GM20431 (cell line): ENCODE data around the gene HELZ.
"Not testable (repeated sequence)": the region's sequence is repeated elsewhere in the genome, so short reads cannot be mapped to it uniquely, and the experiment has no call there.

ENCODE experiments used
- in situ Hi-C: fragments of 300-500 bp; cut with MseI, MboI; formaldehyde crosslinking; loops from one replicate; pipeline ENCODE4 v1.15.0; 2020; ENCODE audit warnings: low sequenced_read_pairs; ENCODE audit not compliant: unreplicated experiment

The HELZ gene

DNA sequence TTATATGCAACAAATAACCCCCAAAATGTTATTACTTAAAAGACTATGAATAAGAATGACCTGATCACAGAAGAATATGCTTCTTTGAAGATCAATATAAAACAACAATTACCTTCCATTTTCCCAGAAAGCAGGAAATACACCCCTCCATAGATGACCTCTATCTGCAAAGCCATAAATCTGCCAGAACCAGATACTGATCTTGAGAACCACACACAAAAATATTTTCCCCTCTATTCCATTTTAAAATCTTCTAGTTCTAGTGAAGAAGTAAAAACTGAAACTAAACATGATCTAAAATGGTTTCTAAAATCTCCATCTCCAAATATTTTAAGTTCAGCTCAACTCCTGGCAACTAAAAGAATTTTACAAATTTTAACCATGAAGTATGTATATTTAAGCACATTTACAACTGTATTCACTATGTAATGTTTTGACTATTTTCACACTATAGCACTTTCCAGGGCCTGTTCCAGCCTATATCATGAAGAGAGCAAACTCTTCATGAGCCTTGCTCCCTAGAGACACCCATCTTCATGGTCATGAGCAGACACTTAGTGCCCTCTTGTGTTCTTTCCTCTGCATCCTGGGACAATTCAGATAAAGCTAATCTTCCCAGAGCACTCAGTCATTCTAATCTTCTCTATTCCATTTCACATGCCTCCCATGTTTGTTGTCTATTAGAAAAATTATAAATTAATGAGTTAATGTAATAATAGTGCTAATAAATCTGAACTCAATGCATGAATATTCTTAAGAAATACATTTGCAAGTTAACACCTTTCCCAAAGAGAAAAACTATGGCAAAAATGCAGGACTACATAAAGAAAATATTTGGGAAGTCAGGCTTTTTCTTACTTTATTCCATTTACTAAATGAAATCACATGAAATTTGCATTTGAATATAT lies 87.0 kb downstream of the HELZ start:
- in situ Hi-C loops = no loop called here

DNA sequence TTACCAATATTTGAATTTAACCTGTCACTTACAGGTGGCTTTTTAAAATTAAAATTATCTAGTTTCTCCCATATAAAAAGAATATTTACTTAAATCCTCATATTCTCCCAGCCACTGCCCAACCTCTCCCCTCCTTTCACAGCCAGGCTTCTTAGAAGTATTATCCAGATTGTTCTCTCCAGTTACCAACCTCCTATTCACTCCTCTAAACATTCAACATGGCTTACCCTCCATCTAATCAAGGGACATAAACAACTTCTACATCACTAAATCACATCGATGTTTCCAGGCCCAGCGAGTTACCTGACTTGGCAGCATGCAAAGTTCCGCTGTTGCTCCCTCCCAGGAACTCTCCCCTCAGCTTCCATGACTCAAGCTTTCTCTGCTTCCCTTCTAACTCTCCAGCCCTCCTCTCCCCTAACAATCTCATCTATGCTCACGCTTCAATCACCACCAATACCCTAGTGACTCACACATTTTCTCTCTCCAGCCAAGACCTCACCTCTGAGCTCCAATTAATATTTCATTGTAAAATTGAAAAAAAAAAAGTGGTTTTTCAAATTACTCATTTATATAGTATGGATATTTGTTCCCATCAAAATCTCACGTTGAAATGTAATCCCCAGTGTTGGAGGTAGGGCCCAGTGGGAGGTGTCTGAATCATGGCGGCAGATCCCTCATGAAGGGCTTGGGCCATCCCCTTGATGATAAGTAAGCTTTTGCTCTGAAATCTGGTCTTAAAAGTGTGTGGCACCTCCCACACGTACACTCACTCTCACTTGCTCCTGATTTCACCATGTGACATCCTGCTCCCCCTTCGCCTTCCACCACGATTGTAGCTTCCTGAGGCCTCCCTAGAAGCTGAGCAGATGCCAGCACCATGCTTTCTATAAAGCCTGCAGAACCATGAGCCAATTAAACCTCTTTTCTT lies 88.5 kb downstream of the HELZ start:
- in situ Hi-C loops = no loop called here

DNA sequence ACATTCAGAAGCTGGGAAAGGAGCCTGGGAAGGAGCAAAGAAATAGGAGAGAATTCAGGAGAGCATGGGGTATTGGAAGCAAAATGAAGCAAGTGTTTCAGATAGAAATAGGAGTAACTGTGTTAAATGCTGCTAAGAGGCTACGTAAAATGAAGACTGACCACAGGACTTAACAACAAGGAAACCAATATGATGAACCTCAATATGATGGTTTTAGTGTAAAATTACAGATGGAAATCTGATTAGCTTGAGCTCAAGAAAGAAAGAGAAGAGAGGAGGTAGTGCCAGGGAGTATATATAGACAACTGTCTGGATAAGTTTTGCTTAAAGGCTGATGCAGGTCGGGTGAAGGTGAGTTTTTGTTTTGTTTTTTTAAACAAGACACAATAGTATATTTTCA lies 92.2 kb downstream of the HELZ start:
- in situ Hi-C loops = no loop called here

DNA sequence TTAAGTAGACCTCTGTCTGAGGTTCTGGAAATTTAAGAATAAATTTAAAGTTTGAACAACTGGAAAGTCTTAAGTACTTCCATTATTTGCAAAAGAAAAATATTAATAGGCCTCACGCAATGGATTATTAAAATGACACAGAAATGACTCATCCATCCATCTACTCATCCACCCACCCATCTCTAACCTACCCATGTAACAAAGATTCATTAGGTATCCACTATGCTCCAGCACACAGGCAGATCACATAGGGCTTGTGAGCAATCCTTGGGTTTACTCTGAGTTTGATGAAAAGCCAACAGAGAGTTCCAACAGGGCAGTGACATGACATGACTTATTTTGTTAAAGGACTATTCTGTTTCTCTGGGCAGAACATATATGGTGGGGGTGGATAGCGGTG lies 93.3 kb downstream of the HELZ start:
- in situ Hi-C loops = no loop called here

DNA sequence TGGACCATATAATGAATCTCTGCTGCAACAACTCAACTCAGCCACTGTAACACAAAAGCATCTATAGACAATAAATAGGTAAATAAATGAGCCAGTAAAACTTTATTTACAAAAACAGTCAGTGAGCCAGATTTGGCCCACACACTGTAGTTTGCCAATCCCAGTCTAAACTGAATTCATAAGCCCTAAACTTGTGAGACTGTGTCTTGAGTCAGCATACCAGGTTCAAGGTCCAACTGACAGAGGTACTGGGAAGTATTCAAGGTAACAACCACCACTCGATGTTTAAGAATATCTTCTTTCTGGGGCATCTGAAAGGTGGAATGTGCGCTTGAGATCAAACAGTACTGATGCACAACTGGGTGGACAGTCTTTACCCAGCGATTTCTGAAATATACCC lies 94.2 kb downstream of the HELZ start:
- in situ Hi-C loops = no loop called here

DNA sequence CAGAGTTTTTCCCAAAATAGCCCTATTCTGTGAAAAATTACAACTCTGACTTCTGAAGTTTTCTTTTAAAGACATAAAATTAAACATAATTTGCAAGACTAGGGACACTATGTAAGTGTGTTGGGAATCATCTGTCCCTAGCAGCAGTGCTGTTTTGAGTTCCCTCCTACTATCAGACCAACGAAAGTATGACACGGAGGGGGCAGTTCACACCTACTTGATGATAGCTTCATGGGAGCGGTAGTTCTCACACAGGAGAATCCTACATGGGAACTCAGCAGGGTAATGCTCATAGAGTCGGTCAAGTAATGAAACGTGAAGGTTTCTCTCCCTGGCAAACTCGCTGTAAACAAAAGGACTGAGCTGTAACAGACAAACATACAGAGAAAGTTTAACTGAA lies 96.6 kb downstream of the HELZ start:
- in situ Hi-C loops = no loop called here

DNA sequence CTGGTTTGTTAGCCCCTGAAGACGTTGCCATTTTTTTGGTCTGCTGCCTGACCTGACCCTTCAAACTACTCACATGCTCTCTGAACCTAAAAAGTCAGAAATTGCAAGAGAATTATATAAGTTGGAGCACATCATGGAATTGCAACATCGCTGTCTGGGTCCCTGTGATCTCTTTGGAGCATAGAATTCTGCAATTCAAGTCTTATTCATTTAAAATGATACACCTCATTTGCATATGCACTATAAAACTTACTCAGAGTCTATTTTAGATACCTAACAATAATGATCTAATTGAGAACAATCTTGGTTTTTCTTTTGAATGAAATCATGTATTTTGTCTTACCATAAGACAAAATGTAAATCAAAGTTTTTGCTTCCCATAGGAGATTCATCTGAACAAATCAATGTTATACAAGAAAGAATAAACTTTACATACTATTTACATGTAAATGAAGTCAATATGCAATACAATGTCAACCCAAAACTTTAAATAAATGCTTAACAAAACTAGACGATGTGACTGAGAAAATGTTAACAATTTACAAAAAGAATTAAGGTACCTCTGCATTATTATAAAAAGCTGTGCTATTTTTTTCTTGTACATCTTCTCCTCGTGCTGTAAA lies 99.7 kb downstream of the HELZ start:
- in situ Hi-C loops = no loop called here

DNA sequence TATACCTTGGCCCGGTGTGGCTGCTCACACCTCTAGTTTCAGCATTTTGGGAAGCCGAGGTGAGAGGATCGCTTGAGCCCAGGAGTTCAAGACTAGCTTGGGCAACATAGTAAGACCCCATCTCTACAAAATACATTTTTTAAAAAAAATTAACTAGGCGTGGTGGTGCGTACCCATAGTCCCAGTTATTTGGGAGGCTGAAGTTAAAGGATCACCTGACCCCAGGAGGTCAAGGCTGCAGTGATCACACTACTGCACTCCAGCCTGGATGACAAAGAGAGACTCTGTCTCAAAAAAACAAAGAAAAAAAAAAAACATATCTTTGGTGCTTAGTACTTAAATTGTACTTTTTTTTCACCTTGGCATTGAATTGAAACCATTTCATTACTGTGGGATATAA lies 101.7 kb downstream of the HELZ start:
- in situ Hi-C loops = no loop called here

DNA sequence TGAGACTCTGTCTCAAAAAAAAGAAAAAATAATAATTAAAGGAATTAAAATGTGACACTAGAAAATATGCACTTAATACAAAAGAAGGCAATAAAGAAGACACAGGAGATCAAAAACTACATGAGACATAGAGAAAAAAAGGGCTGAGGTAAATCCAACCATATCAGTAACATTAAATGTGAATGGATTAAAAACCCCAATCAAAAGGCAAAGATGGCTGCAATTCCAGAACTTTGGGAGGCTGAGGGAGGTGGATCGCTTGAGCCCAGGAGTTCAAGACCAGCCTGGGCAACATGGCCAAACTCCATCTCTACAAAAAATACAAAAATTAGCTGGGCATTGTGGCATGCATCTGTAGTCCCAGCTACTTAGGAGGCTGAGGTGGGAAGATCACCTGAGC lies 103.0 kb downstream of the HELZ start:
- in situ Hi-C loops = not testable (repeated sequence)

DNA sequence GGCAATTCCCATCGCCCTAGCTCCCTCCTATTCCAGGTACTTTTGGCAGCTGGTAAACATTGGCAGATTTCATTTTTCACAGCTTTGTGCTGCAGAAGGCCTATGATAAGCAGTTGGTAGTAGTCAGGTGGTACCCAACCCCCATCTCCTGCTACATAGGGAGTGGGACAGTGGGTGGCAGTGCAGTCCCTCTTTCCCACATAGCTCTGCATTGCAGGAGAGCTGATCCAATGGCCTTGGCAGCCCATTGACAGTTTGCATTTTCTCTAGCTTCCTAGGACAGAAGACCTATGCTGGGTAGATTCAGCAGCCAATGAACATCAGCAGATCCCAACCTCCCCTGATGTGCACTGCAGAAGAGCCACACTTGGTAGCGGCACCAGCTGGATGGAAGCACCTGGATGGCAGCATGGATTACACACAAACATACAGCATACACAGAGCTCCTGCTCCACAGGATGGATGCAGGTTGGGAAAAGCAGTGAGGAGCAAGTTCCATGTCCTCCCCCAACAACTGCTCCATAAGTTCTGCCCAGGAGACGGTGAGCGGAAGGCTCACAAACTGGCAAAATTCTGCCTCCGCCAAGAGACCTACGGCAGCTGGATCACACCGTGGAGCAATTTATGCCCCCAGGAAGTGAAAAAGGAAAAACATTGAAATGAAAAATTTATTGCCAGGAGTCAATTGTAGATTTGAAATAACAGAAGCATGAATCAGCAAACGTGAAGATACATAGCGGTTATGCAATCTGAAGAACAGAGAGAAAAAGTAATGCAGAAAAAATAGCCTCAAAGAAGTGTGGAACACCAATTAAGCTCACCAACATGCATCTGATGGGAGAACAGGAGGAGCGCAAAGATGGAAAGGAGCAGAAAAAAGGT lies 105.0 kb downstream of the HELZ start:
- in situ Hi-C loops = no loop called here

DNA sequence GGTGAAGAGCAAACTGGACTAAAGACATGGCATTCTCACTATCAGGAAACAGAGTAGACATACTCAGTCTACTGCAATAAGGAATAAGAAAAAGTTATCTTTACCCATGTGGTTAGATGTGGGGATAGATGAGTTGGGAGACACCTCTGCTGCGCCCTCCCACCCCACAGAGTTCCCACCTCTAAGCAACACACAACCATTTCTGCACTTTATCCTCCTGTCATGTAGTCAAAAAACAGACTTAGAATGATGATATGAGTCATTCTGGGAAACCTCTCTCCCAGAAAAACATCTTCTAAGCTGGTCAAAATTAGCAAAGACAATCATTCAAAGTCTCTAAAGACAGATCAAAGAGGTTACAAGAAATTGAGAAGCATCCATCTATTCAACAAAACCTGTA lies 105.7 kb downstream of the HELZ start:
- in situ Hi-C loops = no loop called here

DNA sequence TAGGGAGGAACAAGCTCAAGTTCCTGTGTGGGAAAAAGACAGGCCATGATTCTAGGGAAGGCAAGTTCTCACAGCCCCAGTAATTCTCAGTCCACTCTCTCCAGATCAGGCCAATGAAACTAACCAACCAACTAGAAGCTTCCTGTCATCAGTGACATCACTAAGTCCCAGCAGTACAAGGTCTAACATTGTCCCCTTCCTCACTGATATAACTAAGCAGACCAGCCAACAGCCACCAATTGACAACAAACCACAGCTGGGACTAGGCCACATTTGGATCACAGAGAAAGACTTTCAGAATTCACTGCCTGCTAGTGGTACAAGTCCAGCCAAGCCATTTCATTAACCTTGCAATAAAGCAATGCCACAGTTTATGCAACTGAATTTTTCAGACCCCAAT lies 106.6 kb downstream of the HELZ start:
- in situ Hi-C loops = no loop called here

DNA sequence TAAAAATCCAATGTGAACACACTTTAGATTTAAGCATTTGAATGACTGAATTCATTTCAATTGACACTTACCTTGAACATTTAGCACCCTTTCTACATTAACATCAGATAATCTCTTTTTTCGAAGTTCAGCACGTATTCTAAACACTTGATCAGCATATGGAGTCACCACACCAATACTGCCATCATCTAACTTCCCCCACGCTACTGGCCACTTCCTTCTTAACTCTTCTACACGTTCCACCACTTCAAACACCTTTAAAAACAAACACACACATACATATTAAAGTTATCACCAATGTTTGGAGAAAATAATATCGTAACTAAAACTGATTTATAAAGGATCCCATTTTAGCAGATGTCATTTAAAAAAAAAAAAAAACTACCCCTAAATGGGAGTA lies 107.1 kb downstream of the HELZ start:
- in situ Hi-C loops = no loop called here

DNA sequence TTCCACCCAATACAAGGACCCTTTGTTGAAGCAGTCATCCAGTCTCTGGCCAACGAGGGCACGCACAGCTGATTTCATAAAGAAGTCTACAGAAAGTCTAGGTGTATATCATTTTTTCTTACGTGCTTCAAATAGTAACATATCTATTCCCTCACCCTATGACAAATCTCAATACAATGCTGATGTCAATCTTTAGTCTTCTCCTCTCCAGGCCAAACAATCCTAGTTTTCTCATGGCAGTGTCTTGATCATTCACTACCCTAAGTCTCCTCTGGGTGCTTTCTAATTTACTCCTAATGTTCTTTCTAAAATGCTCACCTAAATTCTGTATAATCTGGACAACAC lies 108.0 kb downstream of the HELZ start:
- in situ Hi-C loops = no loop called here

DNA sequence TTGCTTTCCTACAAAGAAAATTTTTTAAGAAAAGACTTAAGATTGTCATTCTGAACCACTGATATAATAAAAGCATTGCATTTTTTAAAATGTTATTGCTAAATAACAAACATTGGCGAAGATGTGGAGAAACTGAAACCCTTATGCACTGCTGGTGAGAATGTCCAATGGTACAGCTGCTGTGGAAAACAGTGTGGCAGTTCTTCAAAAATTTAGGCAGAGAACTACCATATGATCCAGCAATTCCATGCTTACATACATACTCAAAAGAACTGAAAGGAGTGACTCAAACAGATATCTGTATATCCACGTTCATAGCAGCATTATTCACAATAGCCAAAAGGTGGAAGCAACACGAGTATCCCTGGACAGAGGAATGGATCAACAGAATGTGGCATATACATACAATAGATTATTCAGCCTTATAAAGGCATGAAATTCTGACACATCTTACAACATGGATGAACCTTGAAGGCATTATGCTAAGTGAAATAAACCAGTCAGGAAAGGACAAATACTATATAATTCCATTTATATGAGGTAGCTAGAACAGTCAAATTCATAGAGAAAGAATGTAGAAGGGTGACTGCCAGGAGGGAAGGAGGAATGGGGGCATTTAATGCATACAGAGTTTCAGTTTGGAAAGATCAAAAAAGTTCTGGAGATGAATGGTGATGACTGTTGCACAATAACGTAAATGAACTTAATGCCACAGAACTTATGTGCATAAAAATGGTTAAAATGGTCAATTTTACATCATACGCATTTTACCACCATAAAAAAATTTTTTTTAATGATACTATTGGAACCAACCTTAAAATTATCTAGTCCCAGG lies 108.6 kb downstream of the HELZ start:
- in situ Hi-C loops = no loop called here

DNA sequence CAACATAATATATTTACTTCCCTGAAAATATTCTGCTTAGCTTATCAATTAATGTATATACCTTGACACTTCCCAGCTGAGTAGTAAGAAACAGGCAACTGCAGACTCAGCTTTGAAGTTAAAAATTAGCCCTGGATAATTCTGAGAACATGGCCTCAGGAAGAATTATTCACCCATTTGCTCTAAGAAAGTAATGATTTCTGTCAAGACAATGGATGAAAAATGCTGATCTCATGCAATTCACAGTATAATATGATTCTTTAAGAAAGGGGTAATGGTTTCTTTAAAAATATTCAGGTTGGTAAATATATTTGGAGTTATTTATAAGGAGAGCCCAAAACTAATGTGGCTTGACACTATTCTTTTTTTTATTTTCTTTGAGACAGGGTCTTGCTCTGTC lies 111.8 kb downstream of the HELZ start:
- in situ Hi-C loops = no loop called here

DNA sequence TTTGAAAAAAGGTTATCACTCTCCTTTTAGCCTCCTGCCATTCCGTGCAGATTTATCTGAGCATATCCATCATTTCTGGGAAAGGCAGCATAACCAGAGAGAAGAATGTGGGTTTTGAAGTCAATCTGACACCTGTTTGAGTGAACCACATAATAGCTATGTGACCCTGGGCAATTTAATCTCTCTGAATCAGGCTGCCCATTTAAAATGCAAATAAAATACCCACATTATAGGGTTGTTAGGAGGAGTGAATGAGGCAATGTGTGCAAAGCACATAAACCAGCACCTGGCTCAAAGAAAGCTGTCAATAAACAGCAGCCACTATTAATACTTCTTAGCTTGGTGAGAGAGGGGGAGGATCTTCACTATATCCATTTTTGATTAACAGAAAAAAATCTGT lies 112.6 kb downstream of the HELZ start:
- in situ Hi-C loops = no loop called here

DNA sequence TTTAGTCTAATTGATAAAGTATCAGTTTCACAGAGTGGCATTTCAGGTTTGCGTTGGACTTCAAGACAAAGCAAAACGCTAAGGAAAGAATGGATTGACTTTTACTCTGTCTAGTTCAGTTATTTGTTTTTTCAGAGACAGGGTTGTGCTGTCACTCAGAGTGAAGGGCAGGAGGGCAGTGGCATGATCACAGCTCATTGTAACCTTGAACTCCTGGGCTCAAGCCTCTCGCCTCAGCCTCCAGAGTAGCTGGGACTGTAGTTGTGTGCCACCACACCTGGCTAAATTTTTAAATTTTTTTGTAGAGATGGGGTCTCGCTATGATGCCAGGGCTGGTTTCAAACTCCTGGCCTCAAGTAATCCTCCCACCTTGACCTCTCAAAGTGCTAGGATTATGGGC lies 114.2 kb downstream of the HELZ start:
- in situ Hi-C loops = no loop called here

DNA sequence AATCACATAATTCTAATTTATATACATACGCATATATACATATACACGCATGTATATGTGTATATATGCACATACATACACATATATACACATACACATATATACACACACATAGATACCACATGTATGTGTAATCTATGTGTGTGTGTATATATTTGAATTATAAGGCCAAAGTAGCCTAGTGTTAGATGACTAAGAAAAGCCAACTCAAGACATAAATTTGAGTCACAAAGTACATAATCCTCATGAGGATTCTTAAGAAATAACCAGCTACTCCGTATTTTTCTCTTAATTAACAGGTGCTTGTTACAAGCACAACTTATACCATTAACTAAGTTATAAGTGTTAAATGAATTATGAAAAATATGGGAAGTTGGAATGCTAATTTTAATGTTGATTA lies 115.7 kb downstream of the HELZ start:
- in situ Hi-C loops = no loop called here
